ENCODE measurements around the gene TMEM44.

DNA sequence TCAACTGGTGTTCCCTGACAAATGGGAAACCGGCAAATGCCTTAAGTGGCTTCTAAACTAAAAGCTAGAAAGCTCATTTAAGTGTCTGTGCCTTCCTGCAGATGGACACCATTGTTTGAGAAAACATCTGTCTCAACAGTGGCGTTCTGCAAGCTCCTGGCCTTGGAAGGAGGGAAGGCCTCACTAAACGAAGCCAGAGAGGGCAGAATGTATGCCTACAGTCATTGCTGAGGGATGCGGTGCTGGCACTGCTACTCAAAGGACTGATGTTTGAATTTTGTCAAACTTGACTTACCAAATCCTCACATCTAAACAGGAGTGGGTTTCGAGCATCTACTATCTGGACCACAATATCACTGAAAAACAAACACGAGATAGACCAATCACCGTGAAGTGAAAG, 26.6 kb upstream of the TMEM44 start:
- TF ChIP-seq YY1 (IDR thresholded peaks at IDR 0.05; ENCODE audit: insufficient read depth, insufficient read length) (no peak), ZNF274 (IDR thresholded peaks at IDR 0.05; ENCODE audit: low read depth, low read length) (no peak), SUZ12 (IDR thresholded peaks at IDR 0.05; ENCODE audit: extremely low read depth, insufficient read depth, insufficient read length) (no peak)
